ENCODE measurements around the gene ADIG.

ADIG gene

GRCh38 chr20:38602185-38602581, 21.2 kb downstream of the ADIG start:
- DNase-seq (ENCODE audit: low spot score), result no peak

- no peak for DNase-seq (ENCODE audit: low spot score)
Measured at GRCh38 chr20:38603286-38603685, 22.3 kb downstream of the ADIG start.

GRCh38 chr20:38604873-38605303, 23.9 kb downstream of the ADIG start:
- DNase-seq (ENCODE audit: low spot score), result no peak

GRCh38 chr20:38607351-38607750, 26.4 kb downstream of the ADIG start:
- DNase-seq (ENCODE audit: low spot score), result no peak

GRCh38 chr20:38608188-38608587, 27.2 kb downstream of the ADIG start:
- no peak for DNase-seq (ENCODE audit: low spot score)

- DNase-seq (ENCODE audit: low spot score), result no peak
Measured at GRCh38 chr20:38609815-38610214, 28.8 kb downstream of the ADIG start.

GRCh38 chr20:38610521-38610920, 29.5 kb downstream of the ADIG start:
- DNase-seq (ENCODE audit: low spot score), result no peak

GRCh38 chr20:38612751-38613515, 31.9 kb downstream of the ADIG start:
- no peak for DNase-seq (ENCODE audit: low spot score)

GRCh38 chr20:38615283-38615682, 34.3 kb downstream of the ADIG start:
- no peak for DNase-seq (ENCODE audit: low spot score)

- DNase-seq (ENCODE audit: low spot score), result no peak
Measured at GRCh38 chr20:38616457-38616856, 35.5 kb downstream of the ADIG start.

- no peak for DNase-seq (ENCODE audit: low spot score)
Measured at GRCh38 chr20:38617011-38617829, 36.2 kb downstream of the ADIG start.

- no peak for DNase-seq (ENCODE audit: low spot score)
Measured at GRCh38 chr20:38617830-38618196, 36.8 kb downstream of the ADIG start.

GRCh38 chr20:38620441-38620840, 39.4 kb downstream of the ADIG start:
- DNase-seq (ENCODE audit: low spot score), result no peak

- no peak for DNase-seq (ENCODE audit: low spot score)
Measured at GRCh38 chr20:38623061-38623460, 42.1 kb downstream of the ADIG start.

- no peak for DNase-seq (ENCODE audit: low spot score)
Measured at GRCh38 chr20:38624084-38624483, 43.1 kb downstream of the ADIG start.

GRCh38 chr20:38625896-38626295, 44.9 kb downstream of the ADIG start:
- no peak for DNase-seq (ENCODE audit: low spot score)

- DNase-seq (ENCODE audit: low spot score), result no peak
Measured at GRCh38 chr20:38626921-38627659, 46.1 kb downstream of the ADIG start.

GRCh38 chr20:38628580-38629470, 47.8 kb downstream of the ADIG start:
- no peak for DNase-seq (ENCODE audit: low spot score)

- DNase-seq (ENCODE audit: low spot score), result no peak
Measured at GRCh38 chr20:38629979-38630378, 49.0 kb downstream of the ADIG start.

GRCh38 chr20:38630727-38631126, 49.7 kb downstream of the ADIG start:
- no peak for DNase-seq (ENCODE audit: low spot score)

- DNase-seq (ENCODE audit: low spot score), result no peak
Measured at GRCh38 chr20:38631155-38632022, 50.4 kb downstream of the ADIG start.

Data from CD4-positive, alpha-beta T cell treated with Interleukin-15 for 4 hours (primary cell).